Erythroblast (primary cell): ENCODE data around the gene FOXJ3.
"Not testable (repeated sequence)": the region's sequence is repeated elsewhere in the genome, so short reads cannot be mapped to it uniquely, and the experiment has no call there.

Source experiments
- DNase-seq, 2 experiments: peaks; one replicate each; lab custom pipeline; 2025; lab: John Stamatoyannopoulos, UW
- GATA1 ChIP-seq: IDR thresholded peaks from 2 replicates; pipeline ENCODE4 v1.6.1; 2011; ENCODE audit warnings: low read depth, mild to moderate bottlenecking, control low read depth, low read length, moderate library complexity
- POLR2A ChIP-seq: IDR thresholded peaks from 2 replicates; pipeline ENCODE4 v1.6.1; 2011; ENCODE audit warnings: mild to moderate bottlenecking, low read length

Gene FOXJ3

DNA sequence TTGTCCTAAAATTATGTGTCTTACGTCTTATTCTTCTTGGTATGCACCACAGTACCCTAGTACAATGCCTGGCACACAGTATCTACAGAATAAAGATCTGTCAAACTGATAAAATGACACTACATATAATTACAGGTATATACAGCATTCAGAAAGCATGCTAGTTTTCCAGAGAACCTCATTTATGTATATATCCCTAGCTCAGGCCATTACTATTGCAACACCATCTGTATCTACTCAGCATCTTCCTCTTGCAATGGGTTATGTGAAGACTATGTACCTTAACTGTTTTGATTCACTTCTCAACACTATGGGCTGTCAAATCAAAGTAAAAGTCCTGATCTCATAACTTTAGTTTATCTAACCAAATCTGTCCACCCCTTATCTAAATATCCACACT lies 112.0 kb downstream of the FOXJ3 start:
- no peak for DNase-seq

GRCh38 chr1:42221952-42222606 lies 113.0 kb downstream of the FOXJ3 start:
- TF ChIP-seq POLR2A (no peak), GATA1 (no peak)
- peak; percentile 19 to 39 for DNase-seq

More for the DNA sequence above, 112.0 kb downstream of the FOXJ3 start:
- TF ChIP-seq GATA1: no peak
- no peak for TF ChIP-seq POLR2A

- no peak for TF ChIP-seq GATA1
- no peak for TF ChIP-seq POLR2A
- peak; percentile 12 to 52 for DNase-seq
Measured at GRCh38 chr1:42221456-42221855, 113.6 kb downstream of the FOXJ3 start.

GRCh38 chr1:42219627-42220026 lies 115.4 kb downstream of the FOXJ3 start:
- TF ChIP-seq GATA1: no peak
- no peak for TF ChIP-seq POLR2A

GRCh38 chr1:42214447-42214871 lies 120.6 kb downstream of the FOXJ3 start:
- no peak for DNase-seq

More at GRCh38 chr1:42219627-42220026, 115.4 kb downstream of the FOXJ3 start:
- DNase-seq: no peak

GRCh38 chr1:42211224-42211623 lies 123.8 kb downstream of the FOXJ3 start:
- TF ChIP-seq GATA1 (no peak), POLR2A (no peak)
- no peak for DNase-seq

More at GRCh38 chr1:42214447-42214871, 120.6 kb downstream of the FOXJ3 start:
- TF ChIP-seq GATA1 (no peak), POLR2A (no peak)

DNA sequence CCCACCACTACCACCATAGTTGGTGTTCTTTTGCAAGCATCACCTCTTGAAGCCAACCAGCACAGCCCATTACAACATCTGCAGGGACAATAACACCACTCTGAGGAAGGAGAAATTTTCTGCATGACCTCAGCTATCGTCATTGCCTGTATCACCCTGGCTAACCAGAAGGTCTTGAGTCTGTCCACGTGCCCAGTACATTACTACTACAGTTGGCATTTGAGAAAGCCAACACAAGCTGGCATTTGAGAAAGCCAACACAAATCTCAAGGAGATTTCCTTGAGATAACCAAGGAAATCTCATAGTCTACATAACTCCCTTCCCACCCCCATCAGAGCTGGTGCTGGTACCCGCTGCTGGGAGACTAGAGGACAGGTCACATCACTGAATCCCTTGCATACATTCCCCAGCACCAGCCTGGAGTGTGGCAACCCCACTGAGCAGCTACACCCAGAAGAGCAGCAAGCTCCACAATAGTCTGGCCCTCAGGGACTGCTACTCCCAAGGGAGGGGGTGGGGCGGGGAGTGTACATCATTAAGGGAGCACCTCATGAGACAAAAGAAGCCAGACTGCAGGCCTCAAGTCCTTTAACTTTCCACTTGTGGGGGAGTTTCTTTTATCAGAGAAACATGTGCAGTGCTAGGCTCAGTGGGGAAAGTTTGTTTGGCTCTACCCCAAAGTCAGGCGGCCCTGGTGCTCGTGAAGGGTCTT lies 124.5 kb downstream of the FOXJ3 start:
- TF ChIP-seq POLR2A (no peak), GATA1 (no peak)
- no peak for DNase-seq

DNA sequence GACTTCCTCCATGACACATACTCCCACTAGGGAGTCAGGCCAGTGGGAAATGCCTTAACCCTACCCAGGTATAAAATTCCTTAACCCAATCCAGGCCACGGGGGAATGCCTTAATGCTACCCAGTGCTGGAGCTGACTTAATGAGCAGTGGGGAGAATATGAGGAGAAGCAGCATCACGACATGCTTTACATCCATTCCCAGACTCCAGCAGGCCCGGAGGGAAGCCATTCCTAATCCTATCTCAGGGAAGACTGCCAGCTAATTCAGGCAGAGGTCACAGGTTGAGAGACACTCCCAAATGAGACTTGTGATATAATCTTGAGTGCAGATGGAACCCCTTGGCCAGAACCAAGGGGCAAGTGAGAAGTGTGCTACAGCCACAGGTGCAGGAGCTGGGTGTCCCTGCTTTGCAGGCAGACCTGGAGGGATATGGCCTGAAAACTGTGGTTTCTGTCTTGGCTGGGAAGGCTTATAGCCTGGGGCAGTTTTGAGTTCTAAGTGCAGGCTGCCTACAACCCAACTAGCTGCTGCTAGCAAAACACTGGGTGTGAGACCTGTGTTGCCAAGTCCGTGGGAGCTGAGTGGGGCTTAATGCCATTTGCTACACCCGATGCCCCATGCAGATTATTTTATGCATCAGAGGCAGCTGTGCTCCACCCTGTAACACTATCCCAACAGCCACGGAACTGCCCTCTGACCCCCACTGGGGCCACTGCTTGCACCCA lies 125.3 kb downstream of the FOXJ3 start:
- TF ChIP-seq GATA1: no peak
- TF ChIP-seq POLR2A: no peak
- DNase-seq: no peak

DNA sequence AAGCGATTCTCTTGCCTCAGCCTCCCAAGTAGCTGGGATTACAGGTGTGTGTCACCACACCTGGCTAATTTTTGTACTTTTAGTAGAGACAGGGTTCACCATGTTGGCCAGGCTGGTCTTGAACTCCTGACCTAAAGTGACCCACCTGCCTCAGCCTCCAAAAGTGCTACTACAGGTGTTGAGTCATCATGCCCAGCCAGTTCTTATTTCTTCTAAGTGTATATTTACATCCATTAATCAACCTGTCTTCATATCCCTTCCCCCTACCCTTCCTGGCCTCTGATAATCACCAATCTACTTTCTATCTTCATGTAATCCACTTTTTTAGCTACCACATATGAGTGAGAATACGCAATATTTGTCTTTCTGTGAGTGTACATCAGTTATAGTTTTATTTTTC lies 128.1 kb downstream of the FOXJ3 start:
- DNase-seq: not testable (repeated sequence)

- DNase-seq: no peak
- no peak for TF ChIP-seq POLR2A
- TF ChIP-seq GATA1: no peak
Measured at GRCh38 chr1:42206164-42206563, 128.9 kb downstream of the FOXJ3 start.

DNA sequence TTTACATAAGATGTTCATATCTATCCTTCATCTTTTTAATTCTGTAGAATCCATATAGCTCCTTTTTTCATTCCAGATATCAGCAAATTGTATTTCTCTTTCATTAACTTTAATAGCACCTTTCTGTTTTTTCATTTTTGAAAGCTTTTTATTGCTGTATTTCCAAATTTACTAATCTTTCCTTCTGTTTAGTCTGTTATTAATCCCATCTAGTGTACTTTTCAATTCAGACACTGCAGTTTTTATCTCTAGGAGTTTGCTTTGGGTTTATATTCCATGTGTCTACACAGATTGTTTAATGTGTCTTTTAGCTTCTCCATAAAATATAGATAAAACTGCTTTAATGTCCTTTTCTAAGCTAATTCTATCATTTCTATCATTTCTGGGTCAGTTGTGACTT lies 133.0 kb downstream of the FOXJ3 start:
- no peak for TF ChIP-seq POLR2A
- no peak for TF ChIP-seq GATA1
- no peak for DNase-seq

- TF ChIP-seq GATA1 (no peak), POLR2A (no peak)
- no peak for DNase-seq
Measured at GRCh38 chr1:42198251-42198650, 136.8 kb downstream of the FOXJ3 start.

- DNase-seq: no peak
- TF ChIP-seq GATA1 (no peak), POLR2A (no peak)
Measured at GRCh38 chr1:42195841-42196240, 139.2 kb downstream of the FOXJ3 start.

DNA sequence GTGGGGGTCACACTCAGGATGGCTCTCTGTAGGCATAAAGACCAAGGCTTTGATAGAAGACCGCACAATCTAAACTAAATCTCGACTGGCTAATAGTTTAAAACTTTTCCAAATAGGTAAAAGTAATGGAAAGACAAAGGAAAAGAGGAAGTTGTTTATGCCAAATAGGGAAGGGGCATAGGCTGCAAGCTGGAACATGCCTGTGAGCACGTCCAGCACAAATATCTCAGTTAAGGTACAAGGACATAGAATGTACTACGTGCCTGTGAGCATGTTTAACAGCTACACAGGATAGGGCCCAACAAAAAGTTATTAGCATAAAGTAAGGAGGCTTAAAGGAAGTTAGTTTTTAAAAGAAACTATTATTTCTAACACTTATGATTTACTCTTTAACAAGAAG lies 142.9 kb downstream of the FOXJ3 start:
- TF ChIP-seq POLR2A (no peak), GATA1 (no peak)
- no peak for DNase-seq
